SU-DHL-6 (cell line): ENCODE measurements around the gene CPB1.

Source experiments
- EZH2phosphoT487 ChIP-seq: fragments of 200-600 bp; sonication (generic), shearing (Covaris generic); conservative IDR thresholded peaks from 2 replicates; pipeline ENCODE4 v1.6.1; 2018; ENCODE audit warnings: mild to moderate bottlenecking, antibody characterized with exemption, low read length, moderate library complexity, mixed read lengths
- TF ChIP-seq, protein P1 (sequence below): fragments of 200-600 bp; sonication (generic); IDR thresholded peaks from one replicate; pipeline ENCODE4 v1.5.1; 2017; ENCODE audit warnings: antibody characterized with exemption, mild to moderate bottlenecking, low read length, moderate library complexity; ENCODE audit not compliant: insufficient read depth, poor library complexity, severe bottlenecking

DNA sequence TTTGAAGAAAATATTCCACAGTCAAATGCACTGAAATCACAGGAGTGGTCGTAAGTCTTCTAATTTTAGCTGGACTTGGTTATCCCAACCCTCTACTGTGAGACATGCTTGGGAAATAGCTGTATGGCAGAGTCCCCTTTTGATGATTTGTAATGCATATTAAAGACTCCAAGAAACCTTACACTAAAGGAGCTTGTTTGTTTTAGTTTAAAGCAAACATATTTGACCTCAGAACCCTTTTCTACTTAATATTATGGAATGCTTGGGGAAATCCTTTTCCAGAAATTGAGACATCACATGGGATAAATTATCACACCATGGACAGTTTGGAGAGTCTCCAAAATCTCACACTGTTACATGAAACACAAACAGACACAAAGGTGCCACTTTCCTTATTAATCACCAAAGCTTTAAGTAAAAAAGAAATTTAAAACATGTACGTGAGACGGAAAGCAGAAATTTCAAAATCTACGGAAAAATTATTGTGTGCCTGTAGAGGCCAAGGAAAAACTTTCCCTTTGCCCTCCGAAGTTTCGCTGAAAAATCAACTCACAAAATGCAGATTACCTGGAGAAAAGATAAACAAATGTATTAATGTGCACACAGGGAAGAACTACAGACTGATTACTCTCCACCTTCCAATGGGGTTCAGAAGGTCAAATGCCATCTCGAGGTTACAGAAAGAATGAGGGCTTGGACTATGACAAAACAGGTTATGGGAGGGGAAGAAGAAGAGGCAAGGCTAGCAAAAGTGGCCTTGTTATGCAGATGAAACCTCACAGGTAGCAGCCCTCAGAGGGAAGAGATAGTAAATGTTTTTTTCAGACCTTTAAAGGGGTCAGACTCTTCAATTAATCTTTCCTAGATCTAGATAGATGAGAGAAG lies 7.0 kb upstream of the CPB1 start:
- TF ChIP-seq, protein P1, sequence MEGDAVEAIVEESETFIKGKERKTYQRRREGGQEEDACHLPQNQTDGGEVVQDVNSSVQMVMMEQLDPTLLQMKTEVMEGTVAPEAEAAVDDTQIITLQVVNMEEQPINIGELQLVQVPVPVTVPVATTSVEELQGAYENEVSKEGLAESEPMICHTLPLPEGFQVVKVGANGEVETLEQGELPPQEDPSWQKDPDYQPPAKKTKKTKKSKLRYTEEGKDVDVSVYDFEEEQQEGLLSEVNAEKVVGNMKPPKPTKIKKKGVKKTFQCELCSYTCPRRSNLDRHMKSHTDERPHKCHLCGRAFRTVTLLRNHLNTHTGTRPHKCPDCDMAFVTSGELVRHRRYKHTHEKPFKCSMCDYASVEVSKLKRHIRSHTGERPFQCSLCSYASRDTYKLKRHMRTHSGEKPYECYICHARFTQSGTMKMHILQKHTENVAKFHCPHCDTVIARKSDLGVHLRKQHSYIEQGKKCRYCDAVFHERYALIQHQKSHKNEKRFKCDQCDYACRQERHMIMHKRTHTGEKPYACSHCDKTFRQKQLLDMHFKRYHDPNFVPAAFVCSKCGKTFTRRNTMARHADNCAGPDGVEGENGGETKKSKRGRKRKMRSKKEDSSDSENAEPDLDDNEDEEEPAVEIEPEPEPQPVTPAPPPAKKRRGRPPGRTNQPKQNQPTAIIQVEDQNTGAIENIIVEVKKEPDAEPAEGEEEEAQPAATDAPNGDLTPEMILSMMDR, result no peak
- TF ChIP-seq EZH2phosphoT487, result no peak
